Smooth muscle cell (in vitro differentiated cells): ENCODE measurements around the gene COG7. TPM values are rescaled to one million over a fixed set of nuclear protein-coding genes. Genes with fewer than 3 reads are reported as not detected.
A peak's percentile ranks its signal among the peaks of the same experiment; 100 is the strongest.

Source experiments
- DNase-seq: peaks from one replicate; lab custom pipeline; 2025; ENCODE audit not compliant: unreplicated experiment; lab: John Stamatoyannopoulos, UW
- H2AFZ ChIP-seq: fragments of 200-600 bp; sonication (generic); 2 replicates; pipeline ENCODE4 v1.6.0; 2016; ENCODE audit warnings: antibody characterized with exemption, low read depth, mild to moderate bottlenecking
- H3F3A ChIP-seq: fragments of 200-600 bp; sonication (generic); 2 replicates; pipeline ENCODE4 v1.6.0; 2017; ENCODE audit warnings: antibody characterized with exemption, low read depth
- H3K27ac ChIP-seq: fragments of 200-600 bp; sonication (generic); 2 replicates; pipeline ENCODE4 v1.5.1; 2016; ENCODE audit warnings: low read depth, mild to moderate bottlenecking
- H3K27me3 ChIP-seq: fragments of 200-600 bp; sonication (generic); 2 replicates; pipeline ENCODE4 v1.6.1; 2016; ENCODE audit warnings: low read depth, mild to moderate bottlenecking
- H3K36me3 ChIP-seq: fragments of 200-600 bp; sonication (generic); 2 replicates; pipeline ENCODE4 v1.5.1; 2016; ENCODE audit warnings: low read depth
- H3K4me1 ChIP-seq: fragments of 200-600 bp; sonication (generic); 2 replicates; pipeline ENCODE4 v1.5.1; 2016; ENCODE audit warnings: low read depth
- H3K4me2 ChIP-seq: fragments of 200-600 bp; sonication (generic); 2 replicates; pipeline ENCODE4 v1.6.0; 2016; ENCODE audit warnings: mild to moderate bottlenecking
- H3K4me3 ChIP-seq: fragments of 200-600 bp; sonication (generic); 2 replicates; pipeline ENCODE4 v1.5.1; 2016; ENCODE audit warnings: mild to moderate bottlenecking
- H3K79me2 ChIP-seq: fragments of 200-600 bp; sonication (generic); 2 replicates; pipeline ENCODE4 v1.6.0; 2016; ENCODE audit warnings: low read depth, mild to moderate bottlenecking
- H3K9ac ChIP-seq: fragments of 200-600 bp; sonication (generic); 2 replicates; pipeline ENCODE4 v1.6.0; 2016; ENCODE audit warnings: low read depth
- H3K9me3 ChIP-seq: fragments of 200-600 bp; sonication (generic); replicated peaks from 2 replicates; pipeline ENCODE4 v1.5.1; 2016; ENCODE audit warnings: low read depth
- H4K20me1 ChIP-seq: fragments of 200-600 bp; sonication (generic); 2 replicates; pipeline ENCODE4 v1.6.0; 2016; ENCODE audit warnings: low read depth
- CTCF ChIP-seq: fragments of 200-600 bp; sonication (generic); IDR thresholded peaks from 2 replicates; pipeline ENCODE4 v1.5.1; 2017; ENCODE audit warnings: borderline replicate concordance, mild to moderate bottlenecking, antibody characterized with exemption; ENCODE audit not compliant: insufficient read depth, poor library complexity, severe bottlenecking
- WGBS: methylation state at CpG from one replicate; pipeline ENCODE4 v1.1.7; 2016; ENCODE audit warnings: low lambda C conversion rate; 5-methylcytosine and 5-hydroxymethylcytosine counted together
- polyA plus RNA-seq: library from polyadenylated mRNA; unstranded; fragments of >200 nt; fragmentation: Nextera tagmentation; extraction: Ambion mirVana; gene quantifications from 2 replicates; pipeline ENCODE4 v1.2.1, GENCODE V29; 2016
- total RNA-seq: library from RNA; depleted of rRNA; stranded (reverse); fragments of >200 nt; gene quantifications from 2 replicates; pipeline ENCODE4 v1.2.3, GENCODE V29; 2014

Gene COG7
- total and polyA plus RNA-seq, 2 experiments from 2014 or later = 17.2 to 17.6 TPM

GRCh38 chr16:23373436-23374219 is 79.4 kb downstream of the COG7 start:
- Histone ChIP-seq H3K9ac (no peak overlapping the region), H3K9me3 (no peaks in the 10 kb centered on the region), H4K20me1 (no peaks in the 10 kb centered on the region), H3F3A (no peaks in the 10 kb centered on the region), H3K27ac (no peak overlapping the region), H2AFZ (no peak overlapping the region), H3K79me2 (no peaks in the 10 kb centered on the region), H3K4me2 (no peak overlapping the region), H3K27me3 (no peaks in the 10 kb centered on the region), H3K4me1 (no peaks in the 10 kb centered on the region), H3K36me3 (no peaks in the 10 kb centered on the region), H3K4me3 (no peak overlapping the region)
- TF ChIP-seq CTCF = no peak
- DNase-seq = no peak
- 91% methylated on average over 13 of the region's 13 CpGs for WGBS

GRCh38 chr16:23371368-23371767 is 81.6 kb downstream of the COG7 start:
- Histone ChIP-seq H3K9ac (no peak overlapping the region), H3K27ac (no peak overlapping the region), H3F3A (no peaks in the 10 kb centered on the region), H2AFZ (no peak overlapping the region), H3K4me1 (no peaks in the 10 kb centered on the region), H3K9me3 (no peaks in the 10 kb centered on the region), H3K36me3 (no peaks in the 10 kb centered on the region), H3K27me3 (no peaks in the 10 kb centered on the region), H3K4me2 (no peak overlapping the region), H3K79me2 (no peaks in the 10 kb centered on the region), H3K4me3 (no peak overlapping the region), H4K20me1 (no peaks in the 10 kb centered on the region)
- WGBS = 97% methylated on average over 7 of the region's 9 CpGs
- peak; percentile 6 for TF ChIP-seq CTCF
- DNase-seq = no peak

- no peak overlapping the region for H2AFZ ChIP-seq
- no peaks in the 10 kb centered on the region for H3K9me3 ChIP-seq
- no peak overlapping the region for H3K9ac ChIP-seq
- DNase-seq = no peak
- no peaks in the 10 kb centered on the region for H4K20me1 ChIP-seq
- no peaks in the 10 kb centered on the region for H3K36me3 ChIP-seq
- H3K27me3 ChIP-seq = no peaks in the 10 kb centered on the region
- no peak for TF ChIP-seq CTCF
- H3F3A ChIP-seq = no peaks in the 10 kb centered on the region
- H3K27ac ChIP-seq = no peak overlapping the region
- no peaks in the 10 kb centered on the region for H3K4me1 ChIP-seq
- H3K4me3 ChIP-seq = no peak overlapping the region
- 87% methylated on average over 7 of the region's 7 CpGs for WGBS
- H3K4me2 ChIP-seq = no peak overlapping the region
- H3K79me2 ChIP-seq = no peaks in the 10 kb centered on the region
Measured at GRCh38 chr16:23369416-23369815, 83.6 kb downstream of the COG7 start.

GRCh38 chr16:23368469-23368868 is 84.5 kb downstream of the COG7 start:
- Histone ChIP-seq H3K79me2 (no peaks in the 10 kb centered on the region), H3F3A (no peaks in the 10 kb centered on the region), H3K27ac (no peak overlapping the region), H3K9me3 (no peaks in the 10 kb centered on the region), H3K4me3 (no peak overlapping the region), H3K36me3 (no peaks in the 10 kb centered on the region), H4K20me1 (no peaks in the 10 kb centered on the region), H3K9ac (no peak overlapping the region), H3K27me3 (no peaks in the 10 kb centered on the region), H3K4me2 (no peak overlapping the region), H3K4me1 (no peaks in the 10 kb centered on the region), H2AFZ (no peak overlapping the region)
- TF ChIP-seq CTCF = no peak
- WGBS = 70% methylated on average over 5 of the region's 5 CpGs
- DNase-seq = no peak
